GM23248 (cell line): ENCODE results near the gene CCL13. TPM values are rescaled to one million over a fixed set of nuclear protein-coding genes. Genes with fewer than 3 reads are reported as not detected.

Experiments
- DNase-seq: peaks from one replicate; pipeline ENCODE4 v3.0.0-alpha.2; 2015
- H2AFZ ChIP-seq: fragments of 200-600 bp; sonication (generic); 2 replicates; pipeline ENCODE4 v1.6.1; 2016; ENCODE audit warnings: antibody characterized with exemption
- H3F3A ChIP-seq: fragments of 200-600 bp; sonication (generic); 2 replicates; pipeline ENCODE4 v1.6.1; 2016; ENCODE audit warnings: mild to moderate bottlenecking, antibody characterized with exemption, mixed run types; ENCODE audit not compliant: insufficient read depth
- H3K27ac ChIP-seq: fragments of 200-600 bp; sonication (generic); 2 replicates; pipeline ENCODE4 v1.5.1; 2016; ENCODE audit warnings: mild to moderate bottlenecking
- H3K27me3 ChIP-seq: fragments of 200-600 bp; sonication (generic); replicated peaks from 2 replicates; pipeline ENCODE4 v1.6.1; 2016; ENCODE audit warnings: mild to moderate bottlenecking; ENCODE audit not compliant: insufficient read depth
- H3K36me3 ChIP-seq: fragments of 200-600 bp; sonication (generic); 2 replicates; pipeline ENCODE4 v1.6.1; 2016; ENCODE audit warnings: low read depth, mild to moderate bottlenecking
- H3K4me1 ChIP-seq: fragments of 200-600 bp; sonication (generic); 2 replicates; pipeline ENCODE4 v1.6.1; 2016; ENCODE audit warnings: mild to moderate bottlenecking; ENCODE audit not compliant: insufficient read depth
- H3K4me2 ChIP-seq: fragments of 200-600 bp; sonication (generic); one replicate; pipeline ENCODE4 v1.6.1; 2016; ENCODE audit warnings: mild to moderate bottlenecking; ENCODE audit not compliant: unreplicated experiment
- H3K4me3 ChIP-seq: fragments of 200-600 bp; sonication (generic); 2 replicates; pipeline ENCODE4 v1.5.1; 2016; ENCODE audit warnings: mild to moderate bottlenecking
- H3K79me2 ChIP-seq: fragments of 200-600 bp; sonication (generic); 2 replicates; pipeline ENCODE4 v1.6.1; 2016; ENCODE audit warnings: mild to moderate bottlenecking; ENCODE audit not compliant: insufficient read depth
- H3K9ac ChIP-seq: fragments of 200-600 bp; sonication (generic); 2 replicates; pipeline ENCODE4 v1.6.1; 2016; ENCODE audit warnings: mild to moderate bottlenecking
- H3K9me2 ChIP-seq: fragments of 200-600 bp; sonication (generic); 2 replicates; pipeline ENCODE4 v1.6.1; 2016; ENCODE audit warnings: mixed run types, mild to moderate bottlenecking, moderate library complexity; ENCODE audit not compliant: insufficient read depth
- H3K9me3 ChIP-seq: fragments of 200-600 bp; sonication (generic); one replicate; pipeline ENCODE4 v1.6.1; 2017; ENCODE audit warnings: low read depth
- H4K20me1 ChIP-seq: fragments of 200-600 bp; sonication (generic); 2 replicates; pipeline ENCODE4 v1.6.0; 2016; ENCODE audit not compliant: insufficient read depth
- EZH2 ChIP-seq: fragments of 200-600 bp; sonication (generic); IDR thresholded peaks from 2 replicates; pipeline ENCODE4 v1.6.1; 2018; ENCODE audit warnings: antibody characterized with exemption, mild to moderate bottlenecking; ENCODE audit not compliant: insufficient read depth, poor library complexity, severe bottlenecking
- EZH2phosphoT487 ChIP-seq: fragments of 200-600 bp; sonication (generic); IDR thresholded peaks from 2 replicates; pipeline ENCODE4 v1.6.1; 2018; ENCODE audit warnings: antibody characterized with exemption, moderate library complexity, mild to moderate bottlenecking, low read depth; ENCODE audit not compliant: insufficient read depth
- WGBS, 2 experiments: methylation state at CpG; one replicate each; pipeline ENCODE4 v1.1.6; 2015 to 2017; ENCODE audit warnings: low lambda C conversion rate in 2 of 2, low coverage in 1 of 2; ENCODE audit errors: missing lambda C conversion rate in 2 of 2; 5-methylcytosine and 5-hydroxymethylcytosine counted together
- in situ Hi-C: fragments of 300-500 bp; cut with MboI; formaldehyde crosslinking; loops from 2 replicates; pipeline ENCODE4 v1.15.0; 2020
- polyA plus RNA-seq: library from polyadenylated mRNA; unstranded; fragments of >200 nt; fragmentation: Nextera tagmentation; extraction: Ambion mirVana; gene quantifications from 2 replicates; pipeline ENCODE4 v1.2.1, GENCODE V29; 2016
- total RNA-seq: library from RNA; depleted of rRNA; stranded (reverse); fragments of >200 nt; shearing (Covaris generic); gene quantifications from 2 replicates; pipeline ENCODE4 v1.2.3, GENCODE V29; 2014

CCL13 gene
- total and polyA plus RNA-seq, 2 experiments from 2014 or later, result not detected

GRCh38 chr17:34363183-34363661, 6.9 kb downstream of the CCL13 start, which contains the start of gene CCL1:
Gene CCL1, minus strand, starts transcription at chr17:34363233. Its CDS starts 72 bp downstream, at chr17:34363161.
- no peaks in the 10 kb centered on the region for H3K9me2 ChIP-seq
- no peak for DNase-seq
- TF ChIP-seq EZH2phosphoT487 (no peak), EZH2 (no peak)
- no peaks in the 10 kb centered on the region for H3K79me2 ChIP-seq
- no peak within 1 kb of the TSS for H3K9ac ChIP-seq
- no peak within 1 kb of the TSS for H3K27ac ChIP-seq
- no peak within 1 kb of the TSS for H3K4me2 ChIP-seq
- no peaks in the 10 kb centered on the region for H3K36me3 ChIP-seq
- H3F3A ChIP-seq, result no peaks in the 10 kb centered on the region
- no peaks in the 10 kb centered on the region for H4K20me1 ChIP-seq
- in situ Hi-C loops, result loop anchor here (10.0 kb wide), 1 partner anchor 168 kb away; no protein-coding TSS in a partner anchor
- no peak within 1 kb of the TSS for H2AFZ ChIP-seq
- H3K27me3 ChIP-seq, result peaks cover 35% of the 10 kb centered on the region
- no peak within 1 kb of the TSS for H3K4me3 ChIP-seq
- 20 to 25% methylated on average over 5 of the region's 5 CpGs for WGBS, 2 experiments
- H3K4me1 ChIP-seq, result no peaks in the 10 kb centered on the region
- H3K9me3 ChIP-seq, result no peaks in the 10 kb centered on the region

DNA sequence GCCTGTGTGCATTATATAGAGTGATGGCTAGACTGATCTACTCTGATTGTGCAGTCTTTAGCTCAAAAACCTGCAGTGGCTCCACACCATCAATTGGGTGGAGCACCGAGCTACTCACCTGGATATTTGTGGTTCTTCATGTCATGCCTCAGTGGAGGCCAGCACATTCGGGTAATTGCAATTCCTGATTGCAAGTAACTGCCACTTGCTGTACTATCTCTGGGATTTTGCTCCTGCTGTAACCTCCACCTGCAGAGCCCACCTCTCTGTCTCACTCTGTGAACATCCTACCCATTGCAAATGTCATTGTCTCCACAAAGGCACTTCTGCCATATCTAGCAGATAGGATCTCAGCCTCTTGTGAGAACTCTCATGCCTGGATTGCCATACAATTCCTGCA, 8.5 kb downstream of the CCL13 start:
- Histone ChIP-seq H4K20me1 (no peaks in the 10 kb centered on the region), H3K9ac (no peak overlapping the region), H3F3A (no peaks in the 10 kb centered on the region), H3K4me1 (no peaks in the 10 kb centered on the region), H3K4me3 (no peak overlapping the region), H3K27ac (no peak overlapping the region), H3K4me2 (no peak overlapping the region), H3K27me3 (peaks cover 35% of the 10 kb centered on the region), H3K9me2 (no peaks in the 10 kb centered on the region), H3K36me3 (no peaks in the 10 kb centered on the region), H2AFZ (no peak overlapping the region), H3K79me2 (no peaks in the 10 kb centered on the region), H3K9me3 (no peaks in the 10 kb centered on the region)
- DNase-seq, result no peak
- in situ Hi-C loops, result loop anchor here (10.0 kb wide), 1 partner anchor 170 kb away; no protein-coding TSS in a partner anchor
- 24 to 35% methylated on average over 2 of the region's 2 CpGs for WGBS, 2 experiments
- TF ChIP-seq EZH2, result no peak
- no peak for TF ChIP-seq EZH2phosphoT487

GRCh38 chr17:34365340-34365739, 9.1 kb downstream of the CCL13 start:
- no peak overlapping the region for H3K4me2 ChIP-seq
- H3K9me2 ChIP-seq, result no peaks in the 10 kb centered on the region
- no peak overlapping the region for H2AFZ ChIP-seq
- no peaks in the 10 kb centered on the region for H4K20me1 ChIP-seq
- no peaks in the 10 kb centered on the region for H3K79me2 ChIP-seq
- no peak overlapping the region for H3K9ac ChIP-seq
- no peaks in the 10 kb centered on the region for H3K4me1 ChIP-seq
- no peaks in the 10 kb centered on the region for H3K36me3 ChIP-seq
- 62 to 77% methylated on average over 2 of the region's 2 CpGs for WGBS, 2 experiments
- in situ Hi-C loops, result loop anchor here (10.0 kb wide), 1 partner anchor 171 kb away; no protein-coding TSS in a partner anchor
- no peak overlapping the region for H3K4me3 ChIP-seq
- H3F3A ChIP-seq, result no peaks in the 10 kb centered on the region
- DNase-seq, result no peak
- peaks cover 35% of the 10 kb centered on the region for H3K27me3 ChIP-seq
- TF ChIP-seq EZH2 (no peak), EZH2phosphoT487 (no peak)
- no peak overlapping the region for H3K27ac ChIP-seq
- no peaks in the 10 kb centered on the region for H3K9me3 ChIP-seq

GRCh38 chr17:34366010-34366409, 9.7 kb downstream of the CCL13 start:
- no peak for DNase-seq
- Histone ChIP-seq H3K27ac (no peak overlapping the region), H3K9me2 (no peaks in the 10 kb centered on the region), H2AFZ (no peak overlapping the region), H3K4me1 (no peaks in the 10 kb centered on the region), H4K20me1 (no peaks in the 10 kb centered on the region), H3F3A (no peaks in the 10 kb centered on the region), H3K79me2 (no peaks in the 10 kb centered on the region), H3K4me2 (no peak overlapping the region), H3K27me3 (peaks cover 35% of the 10 kb centered on the region), H3K4me3 (no peak overlapping the region), H3K9me3 (no peaks in the 10 kb centered on the region), H3K9ac (no peak overlapping the region), H3K36me3 (no peaks in the 10 kb centered on the region)
- no peak for TF ChIP-seq EZH2phosphoT487
- TF ChIP-seq EZH2, result no peak
- WGBS, 2 experiments, result 0 to 12% methylated on average over 1 of the region's 1 CpG
- in situ Hi-C loops, result loop anchor here (10.0 kb wide), 1 partner anchor 171 kb away; no protein-coding TSS in a partner anchor
